ENCODE results near the gene PTGES3L.

DNA sequence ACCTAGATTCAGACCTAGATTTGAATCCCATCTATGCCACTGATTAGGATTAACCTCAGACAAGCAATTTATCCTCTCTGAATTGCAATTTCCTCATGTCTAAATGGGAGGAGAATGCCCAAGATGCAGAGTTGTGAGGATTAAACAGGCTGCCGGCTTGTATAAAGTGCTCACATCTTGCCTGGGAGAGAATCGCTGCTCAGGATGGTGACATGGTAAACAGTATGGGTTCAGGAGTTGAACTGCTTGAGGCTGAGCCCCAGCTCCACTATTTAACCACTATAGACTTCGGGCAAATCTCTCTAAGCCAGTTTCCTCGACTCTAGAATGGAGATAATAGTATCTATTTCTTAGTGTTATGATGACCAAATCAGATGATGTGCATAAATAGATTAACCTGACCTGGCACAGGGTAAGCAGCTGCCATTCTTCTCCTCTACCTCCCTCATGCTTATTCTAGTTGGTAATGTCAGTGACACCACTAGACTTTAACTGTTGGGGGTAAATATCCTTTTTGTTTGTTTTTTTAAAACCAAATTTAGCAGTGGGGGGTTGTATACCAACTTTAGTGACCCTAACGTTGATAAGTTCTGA lies 17.6 kb upstream of the PTGES3L start:
- TF ChIP-seq EP300 (IDR thresholded peaks at IDR 0.05) (no peak), POLR2A (IDR thresholded peaks at IDR 0.05) (no peak), POLR2AphosphoS5 (IDR thresholded peaks at IDR 0.05) (no peak)
- TF ChIP-seq, protein P1, sequence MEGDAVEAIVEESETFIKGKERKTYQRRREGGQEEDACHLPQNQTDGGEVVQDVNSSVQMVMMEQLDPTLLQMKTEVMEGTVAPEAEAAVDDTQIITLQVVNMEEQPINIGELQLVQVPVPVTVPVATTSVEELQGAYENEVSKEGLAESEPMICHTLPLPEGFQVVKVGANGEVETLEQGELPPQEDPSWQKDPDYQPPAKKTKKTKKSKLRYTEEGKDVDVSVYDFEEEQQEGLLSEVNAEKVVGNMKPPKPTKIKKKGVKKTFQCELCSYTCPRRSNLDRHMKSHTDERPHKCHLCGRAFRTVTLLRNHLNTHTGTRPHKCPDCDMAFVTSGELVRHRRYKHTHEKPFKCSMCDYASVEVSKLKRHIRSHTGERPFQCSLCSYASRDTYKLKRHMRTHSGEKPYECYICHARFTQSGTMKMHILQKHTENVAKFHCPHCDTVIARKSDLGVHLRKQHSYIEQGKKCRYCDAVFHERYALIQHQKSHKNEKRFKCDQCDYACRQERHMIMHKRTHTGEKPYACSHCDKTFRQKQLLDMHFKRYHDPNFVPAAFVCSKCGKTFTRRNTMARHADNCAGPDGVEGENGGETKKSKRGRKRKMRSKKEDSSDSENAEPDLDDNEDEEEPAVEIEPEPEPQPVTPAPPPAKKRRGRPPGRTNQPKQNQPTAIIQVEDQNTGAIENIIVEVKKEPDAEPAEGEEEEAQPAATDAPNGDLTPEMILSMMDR (IDR thresholded peaks at IDR 0.05), result no peak
